ENCODE results near the gene SRP14.
A peak's percentile ranks its signal among the peaks of the same experiment; 100 is the strongest.
"Not testable (repeated sequence)": the region's sequence is repeated elsewhere in the genome, so short reads cannot be mapped to it uniquely, and the experiment has no call there.

The SRP14 gene

DNA sequence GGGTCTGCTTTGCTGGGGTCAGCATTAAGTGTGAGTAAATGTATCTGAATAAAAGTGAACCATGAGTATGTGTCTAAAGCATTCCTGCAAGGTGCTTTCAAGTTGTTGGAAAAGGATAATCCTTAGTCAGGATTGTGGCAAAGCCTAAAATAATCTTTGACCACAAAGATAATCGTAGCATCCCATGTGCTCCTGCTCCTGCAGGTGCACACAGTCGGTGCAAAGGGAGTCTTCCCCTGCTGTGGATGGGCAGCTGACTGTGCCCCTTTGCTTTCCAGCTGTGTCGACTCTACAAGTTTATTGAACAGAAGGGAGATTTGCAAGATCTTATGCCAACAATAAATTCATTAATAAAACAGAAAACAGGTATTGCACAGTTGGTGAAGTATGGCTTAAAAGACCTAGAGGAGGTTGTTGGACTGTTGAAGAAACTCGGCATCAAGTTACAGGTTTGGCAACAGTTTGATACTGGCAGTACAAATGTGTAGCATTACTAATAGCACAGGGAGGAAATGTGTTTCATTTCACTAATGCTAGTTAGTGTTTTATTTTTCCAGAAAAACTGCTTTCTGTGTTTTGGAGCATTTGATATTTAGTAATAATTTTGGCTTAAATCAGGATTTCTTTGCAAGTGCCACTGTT lies 22.6 kb downstream of the SRP14 start:
- no peak for DNase-seq

- DNase-seq = no peak
These were observed 24.6 kb downstream of the SRP14 start for GRCh38 chr15:40014390-40014789.

GRCh38 chr15:40013372-40013771 lies 25.6 kb downstream of the SRP14 start:
- DNase-seq = not testable (repeated sequence)

- no peak for DNase-seq
These were observed 27.7 kb downstream of the SRP14 start for GRCh38 chr15:40011303-40011702.

- peak; percentile 68 for DNase-seq
These were observed 28.3 kb downstream of the SRP14 start for GRCh38 chr15:40010686-40011085.

DNA sequence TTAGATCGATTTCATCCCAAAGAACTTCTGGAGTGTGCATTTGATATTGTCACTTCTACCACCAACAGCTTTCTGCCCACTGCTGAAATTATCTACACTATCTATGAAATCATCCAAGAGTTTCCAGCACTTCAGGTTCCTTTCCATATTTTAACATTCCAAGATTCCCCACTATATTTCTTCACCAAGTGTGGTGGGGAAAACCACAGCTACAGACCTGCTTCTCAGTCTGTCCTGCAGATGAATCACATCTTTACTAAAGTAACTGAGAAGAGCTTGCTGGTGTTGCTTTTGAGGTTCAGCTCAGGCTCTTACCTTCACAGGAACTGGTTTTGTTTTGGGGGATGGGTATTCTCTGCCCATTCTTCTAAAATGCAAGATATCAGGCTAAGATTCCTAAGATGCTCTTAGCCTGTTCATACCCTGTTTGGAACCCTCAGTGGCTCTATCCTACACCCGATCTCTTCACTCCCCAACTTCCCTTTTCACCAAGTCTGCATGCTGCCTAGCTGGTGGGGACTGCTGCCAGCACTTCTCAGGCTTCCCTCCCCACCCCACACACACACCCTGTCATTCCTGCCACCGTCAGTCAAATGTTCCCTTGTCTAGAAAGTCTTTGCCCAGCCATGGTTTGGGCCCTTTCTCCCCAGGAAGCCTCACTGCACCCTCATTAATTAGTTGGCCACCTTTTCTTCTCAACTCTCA lies 30.8 kb downstream of the SRP14 start:
- DNase-seq = no peak

- DNase-seq = peak; percentile 81
These were observed 32.3 kb downstream of the SRP14 start for GRCh38 chr15:40006646-40007045.

- DNase-seq = peak; percentile 75
These were observed 33.0 kb downstream of the SRP14 start for GRCh38 chr15:40006003-40006402.

GRCh38 chr15:40003116-40003916 lies 35.7 kb downstream of the SRP14 start:
- DNase-seq = no peak

- DNase-seq = no peak
These were observed 36.7 kb downstream of the SRP14 start for GRCh38 chr15:40002295-40002694.

- no peak for DNase-seq
These were observed 39.3 kb downstream of the SRP14 start for GRCh38 chr15:39999538-40000200.

GRCh38 chr15:39998511-39999077 lies 40.4 kb downstream of the SRP14 start:
- no peak for DNase-seq

- DNase-seq = no peak
These were observed 41.3 kb downstream of the SRP14 start for GRCh38 chr15:39997639-39998038.

GRCh38 chr15:39997031-39997430 lies 42.0 kb downstream of the SRP14 start:
- DNase-seq = peak; percentile 62

- not testable (repeated sequence) for DNase-seq
These were observed 42.8 kb downstream of the SRP14 start for GRCh38 chr15:39996228-39996627.

DNA sequence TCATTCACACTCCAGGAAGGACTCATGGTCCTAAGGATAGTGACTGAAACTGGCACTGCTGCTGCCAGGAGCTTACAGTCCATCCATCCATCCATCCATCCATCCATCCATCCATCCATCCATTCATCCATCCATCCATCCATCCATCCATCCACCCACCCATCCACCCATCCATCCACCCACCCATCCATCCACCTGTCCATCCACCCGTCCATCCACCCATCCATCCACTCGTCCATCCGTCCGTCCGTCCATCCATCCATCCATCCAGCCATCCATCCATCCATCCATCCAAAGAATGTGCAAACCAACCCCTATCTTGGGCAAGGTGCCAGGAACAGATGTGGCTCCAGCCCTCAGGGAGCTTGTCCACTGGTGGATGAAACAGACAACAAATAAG lies 46.0 kb downstream of the SRP14 start:
- DNase-seq = not testable (repeated sequence)

DNA sequence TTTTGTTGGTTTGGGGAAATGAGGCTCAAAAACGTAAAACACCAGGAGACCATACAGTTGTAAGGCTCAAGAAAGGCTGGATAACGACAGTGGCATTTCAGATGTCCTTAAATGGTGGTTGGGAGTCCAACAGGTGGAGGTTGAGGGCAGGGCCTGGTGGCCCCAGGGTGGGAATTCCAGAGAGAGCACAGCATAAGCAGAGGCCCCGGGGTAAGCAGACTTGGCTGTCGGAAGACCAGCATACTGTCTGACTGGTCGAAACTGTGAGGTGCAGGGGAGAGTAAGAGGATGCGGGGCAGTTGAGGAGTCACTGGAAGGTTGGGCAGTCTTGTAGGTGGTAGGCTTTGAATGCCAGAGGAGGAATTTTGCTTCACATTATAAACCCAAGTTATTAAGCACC lies 48.3 kb downstream of the SRP14 start:
- no peak for DNase-seq

DNA sequence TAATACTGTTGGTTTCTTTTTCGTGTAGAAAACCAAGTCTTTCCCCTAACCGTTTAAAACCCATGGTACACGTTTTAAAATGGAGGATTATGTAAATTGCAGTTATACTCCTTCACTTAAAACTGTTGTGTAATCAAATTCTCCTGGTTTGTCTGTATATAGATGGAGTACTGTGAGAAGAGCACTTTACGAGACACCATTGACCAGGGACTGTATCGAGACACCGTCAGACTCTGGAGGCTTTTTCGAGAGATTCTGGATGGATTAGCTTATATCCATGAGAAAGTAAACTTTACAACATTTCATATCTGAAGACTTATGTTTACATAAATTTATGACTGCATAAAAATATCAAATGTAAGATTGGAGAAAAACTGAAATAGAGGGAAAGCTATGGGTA lies 51.2 kb downstream of the SRP14 start:
- no peak for DNase-seq

Measured in HCEC 1CT (cell line).